Uterus (tissue), 4 donors: ENCODE results near the gene FRZB. TPM values are rescaled to one million over a fixed set of nuclear protein-coding genes. Genes with fewer than 3 reads are reported as not detected.

Experiments
- DNase-seq, 2 donors: peaks; one replicate each; pipeline ENCODE4 v3.0.0-alpha.2; 2019 to 2020
- H3K27ac ChIP-seq, 2 donors: fragments of 200-600 bp; sonication (generic); 1 replicate in 1 of 2; 2 replicates in 1 of 2; pipeline ENCODE4 v1.5.1; 2016 to 2018
- H3K27me3 ChIP-seq, 2 donors: fragments of 200-600 bp; sonication (generic); one replicate each; pipeline ENCODE4 v1.5.1; 2018 to 2019; ENCODE audit warnings: control low read depth in 1 of 2
- H3K36me3 ChIP-seq, 2 donors: fragments of 200-600 bp; sonication (generic); one replicate each; pipeline ENCODE4 v1.5.1; 2019; ENCODE audit warnings: control low read depth in 1 of 2
- H3K4me1 ChIP-seq, 2 donors: fragments of 200-600 bp; sonication (generic); one replicate each; pipeline ENCODE4 v1.5.1; 2018 to 2019; ENCODE audit warnings: control low read depth in 1 of 2
- H3K4me3 ChIP-seq, 2 donors: fragments of 200-600 bp; sonication (generic); 1 replicate in 1 of 2; 2 replicates in 1 of 2; pipeline ENCODE4 v1.5.1; 2018 to 2019; ENCODE audit warnings: mild to moderate bottlenecking in 1 of 2
- H3K9me3 ChIP-seq, 2 donors: fragments of 200-600 bp; sonication (generic); one replicate each; pipeline ENCODE4 v1.5.1; 2019; ENCODE audit warnings: control low read depth in 1 of 2
- CTCF ChIP-seq, 4 experiments: fragments of 200-600 bp in 2 of 4; fragments of 450-650 bp in 2 of 4; sonication (generic) in 2 of 4; IDR thresholded peaks; one replicate each; pipeline ENCODE4 v1.5.1; 2016 to 2019; ENCODE audit warnings: antibody characterized with exemption in 4 of 4, mild to moderate bottlenecking in 2 of 4, moderate library complexity in 1 of 4
- POLR2A ChIP-seq, 2 donors: fragments of 450-650 bp; IDR thresholded peaks; one replicate each; pipeline ENCODE4 v1.6.1; 2016; ENCODE audit warnings: antibody characterized with exemption in 2 of 2, mild to moderate bottlenecking in 1 of 2, moderate library complexity in 1 of 2
- intact Hi-C: fragments of 100-400 bp; cut with DNase I; formaldehyde crosslinking; loops from one replicate; pipeline ENCODE4 v1.15.1; 2023; ENCODE audit warnings: low total_unique reads
- total RNA-seq, 4 donors: library from RNA; depleted of rRNA in 3 of 4; stranded (reverse); fragments of >200 nt in 3 of 4; gene quantifications; one replicate each; pipeline versions ENCODE4 v1.1.0 to v1.2.4, GENCODE V29; 2014 to 2023
- donor health status: DM: yes; HTN: yes; CAD: no.

The FRZB gene
- total RNA-seq, 4 donors from 2014 or later: 0.29 to 15.1 (median 7.3) TPM

DNA sequence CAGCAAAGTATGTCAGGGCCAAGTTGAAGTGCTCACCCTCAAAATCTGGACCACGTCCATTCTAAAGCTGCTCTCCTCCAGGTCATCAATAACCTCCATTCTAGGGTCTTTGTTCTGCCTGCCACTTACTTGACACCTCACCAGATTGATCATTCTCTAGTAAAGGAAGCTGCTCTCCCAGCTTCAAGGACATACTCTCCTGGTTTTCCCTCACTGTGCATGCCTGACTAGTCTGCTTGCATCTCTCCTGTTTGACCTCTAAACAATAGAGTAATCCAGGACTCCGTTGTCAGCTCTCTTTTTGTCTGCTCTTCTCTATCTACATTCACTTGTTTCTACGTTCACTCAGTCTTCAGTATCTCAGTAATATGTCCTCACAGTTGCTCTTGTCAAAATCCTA, 59.1 kb downstream of the FRZB start:
- H3K9me3 ChIP-seq: no peaks in the 10 kb centered on the region
- TF ChIP-seq POLR2A (IDR thresholded peaks at IDR 0.05): no peak
- H3K36me3 ChIP-seq: no peaks in the 10 kb centered on the region
- H3K27ac ChIP-seq: no peak overlapping the region
- no peaks in the 10 kb centered on the region for H3K27me3 ChIP-seq
- intact Hi-C loops: no loop called here
- DNase-seq: no peak
- H3K4me3 ChIP-seq: no peak overlapping the region
- no peaks in the 10 kb centered on the region for H3K4me1 ChIP-seq

DNA sequence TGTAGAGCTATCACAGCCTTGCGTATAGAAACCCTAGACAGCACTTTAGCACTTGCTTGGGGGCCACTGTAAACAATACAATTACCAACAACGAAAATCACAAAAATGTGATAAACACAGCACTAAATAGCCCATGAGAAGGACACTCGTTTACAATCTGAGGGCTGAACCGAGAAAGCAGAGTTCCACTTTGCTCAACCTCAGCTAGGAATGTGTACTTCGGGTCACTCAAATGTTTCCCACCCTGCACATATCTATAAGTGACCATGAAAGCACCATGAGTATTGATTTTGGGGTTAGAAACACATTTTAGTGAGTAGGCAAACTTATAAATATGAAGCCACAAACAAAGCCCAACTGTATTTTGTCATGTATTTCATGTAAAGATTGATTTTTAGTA, 62.3 kb downstream of the FRZB start:
- Histone ChIP-seq H3K4me3 (no peak overlapping the region), H3K9me3 (no peaks in the 10 kb centered on the region), H3K36me3 (no peaks in the 10 kb centered on the region), H3K4me1 (no peaks in the 10 kb centered on the region), H3K27ac (no peak overlapping the region), H3K27me3 (no peaks in the 10 kb centered on the region)
- no peak for TF ChIP-seq CTCF (IDR thresholded peaks at IDR 0.05)
- TF ChIP-seq POLR2A (IDR thresholded peaks at IDR 0.05): no peak
- intact Hi-C loops: no loop called here
- no peak for DNase-seq

DNA sequence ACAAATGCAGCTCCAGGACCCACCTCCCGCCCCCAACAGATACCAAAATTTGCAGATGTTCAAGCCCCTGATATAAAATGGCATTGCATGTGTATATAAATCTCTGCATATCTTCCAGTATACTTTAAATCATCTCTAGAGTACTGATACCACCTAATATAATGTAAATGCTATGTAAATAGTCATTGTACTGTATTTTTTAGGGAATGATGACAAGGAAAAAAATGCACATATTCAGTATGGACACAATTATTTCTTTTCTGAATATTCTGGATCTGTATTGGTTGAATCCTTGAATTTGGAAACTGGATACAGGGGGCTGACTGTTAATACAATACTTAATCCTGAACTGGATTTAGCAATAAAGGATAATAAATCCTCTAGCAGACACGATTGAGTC, 67.7 kb downstream of the FRZB start:
- no peaks in the 10 kb centered on the region for H3K4me1 ChIP-seq
- no peak overlapping the region for H3K4me3 ChIP-seq
- no peak for TF ChIP-seq POLR2A (IDR thresholded peaks at IDR 0.05)
- TF ChIP-seq CTCF (IDR thresholded peaks at IDR 0.05): no peak
- H3K27me3 ChIP-seq: no peaks in the 10 kb centered on the region
- no peaks in the 10 kb centered on the region for H3K9me3 ChIP-seq
- no peak overlapping the region for H3K27ac ChIP-seq
- DNase-seq: no peak
- no peaks in the 10 kb centered on the region for H3K36me3 ChIP-seq
- intact Hi-C loops: no loop called here

GRCh38 chr2:182792441-182792840, 74.0 kb downstream of the FRZB start:
- no peaks in the 10 kb centered on the region for H3K9me3 ChIP-seq
- no peaks in the 10 kb centered on the region for H3K27me3 ChIP-seq
- no peak for DNase-seq
- H3K4me3 ChIP-seq: no peak overlapping the region
- H3K36me3 ChIP-seq: no peaks in the 10 kb centered on the region
- H3K4me1 ChIP-seq: no peaks in the 10 kb centered on the region
- no peak overlapping the region for H3K27ac ChIP-seq
- intact Hi-C loops: no loop called here
- TF ChIP-seq CTCF (IDR thresholded peaks at IDR 0.05): no peak
- TF ChIP-seq POLR2A (IDR thresholded peaks at IDR 0.05): no peak

DNA sequence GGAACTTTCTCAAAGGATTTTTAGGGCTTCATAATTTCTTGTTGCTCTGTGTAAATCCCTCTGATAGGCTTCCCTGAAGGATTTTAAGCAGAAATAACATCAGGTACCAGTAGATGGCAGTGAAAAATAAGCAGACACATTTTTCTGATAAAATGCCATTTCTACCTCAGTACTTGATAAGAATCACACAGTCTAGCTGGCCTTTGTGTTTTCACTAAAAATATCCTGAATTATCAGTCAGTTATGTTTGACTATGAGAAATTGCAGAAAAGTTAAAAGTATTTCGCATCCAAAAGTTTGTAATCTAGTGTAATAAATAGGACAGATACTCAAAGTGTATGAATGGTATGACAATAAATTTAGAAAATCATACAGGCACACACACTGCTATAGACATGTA, 81.7 kb downstream of the FRZB start:
- no peak overlapping the region for H3K27ac ChIP-seq
- H3K4me3 ChIP-seq: no peak overlapping the region
- no peaks in the 10 kb centered on the region for H3K36me3 ChIP-seq
- TF ChIP-seq CTCF (IDR thresholded peaks at IDR 0.05): peak; percentile 20 to 44 (median 40)
- TF ChIP-seq POLR2A (IDR thresholded peaks at IDR 0.05): no peak
- H3K9me3 ChIP-seq: no peaks in the 10 kb centered on the region
- H3K4me1 ChIP-seq: no peaks in the 10 kb centered on the region
- intact Hi-C loops: no loop called here
- no peak for DNase-seq
- H3K27me3 ChIP-seq: no peaks in the 10 kb centered on the region

DNA sequence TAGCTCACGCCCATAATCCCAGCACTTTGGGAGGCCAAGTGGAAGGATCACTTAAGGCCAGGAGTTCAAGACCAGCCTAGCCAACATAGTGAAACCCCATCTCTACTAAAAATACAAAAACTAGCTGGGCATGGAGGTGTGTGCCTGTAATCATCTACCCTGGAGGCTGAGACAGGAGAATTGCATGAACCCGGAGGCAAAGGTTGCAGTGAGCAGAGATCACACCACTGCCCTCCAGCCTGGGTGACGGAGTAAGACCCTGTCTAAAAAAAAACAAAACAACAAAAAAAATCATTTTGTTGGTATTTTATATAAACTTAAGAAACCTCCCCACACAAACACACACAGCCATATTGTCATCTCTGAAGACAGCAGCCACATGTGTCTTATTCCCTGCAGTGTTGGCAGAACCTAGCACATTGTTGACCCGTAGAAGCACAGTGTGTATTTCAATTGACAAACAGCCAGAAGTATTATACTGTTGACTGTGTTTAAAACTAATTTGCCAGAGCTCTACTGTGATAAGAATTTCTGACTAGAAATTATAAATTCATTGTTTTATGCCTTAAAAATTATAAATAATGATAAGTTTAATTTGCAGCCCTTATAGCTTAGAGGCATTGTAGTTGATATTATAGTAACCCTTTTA, 82.3 kb downstream of the FRZB start:
- TF ChIP-seq CTCF (IDR thresholded peaks at IDR 0.05) (no peak), POLR2A (IDR thresholded peaks at IDR 0.05) (no peak)
- Histone ChIP-seq H3K27me3 (no peaks in the 10 kb centered on the region), H3K9me3 (no peaks in the 10 kb centered on the region), H3K4me1 (no peaks in the 10 kb centered on the region), H3K4me3 (no peak overlapping the region), H3K27ac (no peak overlapping the region), H3K36me3 (no peaks in the 10 kb centered on the region)
- intact Hi-C loops: no loop called here
- DNase-seq: no peak
